HG03108 (cell line): Measurements from ENCODE around the gene MAB21L4.

Source experiments
- ATAC-seq: cut with Tn5 transposase; IDR thresholded peaks from one replicate; pipeline ENCODE4 v1.9.1; 2021; ENCODE audit warnings: moderate library complexity; ENCODE audit not compliant: unreplicated experiment

MAB21L4 gene

DNA sequence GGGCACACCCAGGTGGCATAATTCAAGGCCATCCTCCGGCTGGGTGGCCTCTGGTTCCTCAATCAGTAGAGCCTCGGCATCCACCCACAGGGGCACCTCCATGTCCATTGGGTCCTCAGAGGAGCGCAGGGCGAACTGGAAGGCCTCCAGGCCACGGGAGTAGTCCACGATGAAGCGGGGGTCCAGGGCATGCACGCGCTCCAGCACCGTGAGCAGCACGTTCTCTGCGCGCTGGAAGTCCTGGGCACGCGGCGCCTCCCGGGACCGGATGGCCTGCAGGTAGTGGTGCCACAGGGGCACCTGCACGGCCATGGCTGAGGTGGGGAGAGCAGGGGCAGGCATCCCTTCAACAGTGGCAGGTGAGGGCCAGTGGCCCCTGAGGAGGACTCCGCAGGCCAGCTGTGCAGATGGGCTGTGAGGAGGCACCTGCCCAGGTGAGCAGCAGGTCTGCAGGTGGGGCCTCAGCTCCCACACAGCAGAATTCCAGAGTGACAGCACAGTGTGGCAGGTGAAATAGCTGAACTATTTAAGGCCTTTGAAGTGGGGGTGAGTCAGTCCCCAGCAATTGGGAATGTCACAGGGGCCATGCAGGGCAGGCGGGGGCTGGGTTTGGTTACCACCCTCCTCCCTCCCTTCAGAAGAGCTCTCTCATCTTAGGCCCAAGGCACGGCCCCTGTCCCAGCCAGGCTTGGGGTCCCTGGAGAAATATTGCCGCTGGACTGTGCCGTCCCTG lies at the start of gene MAB21L4:
Gene MAB21L4, minus strand, starts transcription at position 501 of the 733 bp plus-strand sequence. Its CDS starts 159 bp downstream, at position 342.
- ATAC-seq, result no peak

DNA sequence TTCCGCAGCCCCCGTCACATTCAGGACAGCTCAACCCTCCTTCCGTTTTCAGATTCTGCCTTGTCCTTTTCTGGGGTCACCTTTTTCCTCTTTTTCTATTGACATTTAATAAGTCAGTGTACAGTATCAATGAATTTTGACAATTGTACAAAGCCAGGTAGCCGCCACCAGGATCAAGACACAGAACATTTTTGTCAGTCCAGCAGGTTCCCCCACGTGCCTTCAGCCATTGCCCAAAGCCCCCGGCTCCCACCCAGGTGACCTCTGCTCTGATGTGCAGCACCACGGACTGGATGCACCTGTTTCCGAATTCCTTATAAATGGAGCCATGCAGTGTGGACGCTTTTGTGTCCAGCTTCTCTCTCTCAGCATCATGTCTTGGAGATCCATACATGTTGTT lies 40.1 kb upstream of the MAB21L4 start:
- no peak for ATAC-seq

DNA sequence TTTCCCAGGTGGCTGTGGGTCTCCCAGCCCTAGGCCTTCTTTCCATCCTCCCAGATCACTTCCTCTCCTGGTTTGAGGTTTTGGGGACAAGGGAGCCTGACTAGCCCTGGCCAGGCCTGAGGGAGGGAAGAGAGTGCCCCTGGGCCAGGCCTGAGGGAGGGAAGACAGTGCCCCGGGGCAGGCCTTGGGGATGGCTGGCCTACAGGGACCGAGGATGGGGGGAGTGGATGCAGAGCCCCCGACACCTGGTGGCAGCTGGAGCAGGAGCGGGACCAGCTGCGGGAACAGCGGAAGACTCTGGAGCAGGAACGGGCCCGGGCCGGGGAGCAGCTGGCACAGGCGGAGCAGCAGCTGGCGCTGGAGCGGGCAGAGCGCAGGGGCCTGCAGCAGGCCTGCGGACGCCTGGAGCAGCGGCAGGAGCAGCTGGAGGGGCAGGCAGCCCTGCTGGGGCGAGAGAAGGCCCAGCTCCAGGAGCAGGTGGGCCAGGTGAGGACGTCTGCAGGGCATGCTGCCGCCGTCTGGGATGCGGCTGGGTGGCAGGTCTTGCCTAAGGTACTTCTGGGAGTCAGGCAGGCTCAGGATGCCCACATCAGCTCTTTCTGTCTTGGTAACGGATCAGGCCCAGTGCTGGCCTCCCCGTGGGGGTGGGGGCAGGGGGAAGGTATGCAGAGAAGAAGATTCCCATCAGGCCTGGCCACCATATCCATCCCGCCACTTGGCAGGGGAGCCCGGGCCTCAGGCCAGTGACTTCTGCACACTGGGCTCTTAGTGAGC lies 39.3 kb upstream of the MAB21L4 start:
- ATAC-seq, result no peak

DNA sequence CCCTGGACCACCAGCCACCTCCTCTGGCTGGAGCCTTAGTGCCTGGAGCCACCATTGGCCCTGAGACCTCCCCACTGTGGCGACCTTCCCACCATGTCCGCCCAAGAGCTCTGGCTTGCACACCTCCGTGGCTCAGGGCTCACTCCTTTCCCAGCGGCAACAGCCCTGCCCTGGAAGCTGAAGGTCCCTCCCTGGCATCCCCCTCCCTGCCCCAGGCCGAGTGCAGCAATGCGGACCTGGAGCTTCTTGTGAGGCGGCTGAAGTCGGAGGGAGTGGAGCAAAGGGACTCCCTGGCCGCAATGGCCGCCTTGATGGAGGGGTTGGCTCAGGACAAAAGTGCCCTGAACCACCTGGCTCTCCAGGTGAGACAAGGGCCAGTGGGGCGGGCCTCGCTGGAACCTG lies 38.7 kb upstream of the MAB21L4 start:
- no peak for ATAC-seq

DNA sequence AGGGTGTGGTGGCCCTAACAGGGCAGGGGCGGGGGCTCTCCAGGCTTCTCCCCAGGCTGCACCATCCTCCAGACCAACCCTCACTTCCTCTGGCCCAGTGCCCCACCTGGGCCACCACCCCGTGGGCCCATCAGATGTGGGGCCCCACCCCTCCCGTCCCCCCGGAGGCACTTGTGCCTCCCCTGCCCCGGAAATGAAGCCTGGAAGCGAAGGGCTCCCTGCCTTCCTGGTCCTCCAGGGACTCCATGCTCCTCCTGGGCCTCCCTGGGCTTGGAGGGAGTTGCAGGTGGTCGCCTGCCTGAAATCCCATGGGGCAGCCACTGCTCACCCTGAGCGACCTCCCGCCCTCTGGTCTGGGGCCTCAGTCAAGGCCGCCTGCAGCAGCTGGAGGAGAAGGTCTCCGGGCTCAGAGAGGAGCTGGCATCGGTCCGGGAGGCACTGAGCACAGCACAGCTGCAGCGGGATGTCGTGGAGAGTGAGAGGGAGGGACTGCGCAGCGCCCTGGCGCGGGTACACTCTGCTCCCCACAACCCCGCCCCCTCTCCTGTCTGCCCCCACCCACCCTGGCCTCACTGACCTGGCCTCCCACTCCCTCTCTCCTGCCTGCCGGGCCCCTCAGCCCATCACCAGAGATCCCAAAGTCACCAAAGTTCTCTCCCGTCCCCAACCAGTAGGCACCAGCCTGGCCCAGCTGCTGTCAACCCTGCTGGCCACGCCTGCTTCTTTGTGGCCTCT lies 38.2 kb upstream of the MAB21L4 start:
- no peak for ATAC-seq

DNA sequence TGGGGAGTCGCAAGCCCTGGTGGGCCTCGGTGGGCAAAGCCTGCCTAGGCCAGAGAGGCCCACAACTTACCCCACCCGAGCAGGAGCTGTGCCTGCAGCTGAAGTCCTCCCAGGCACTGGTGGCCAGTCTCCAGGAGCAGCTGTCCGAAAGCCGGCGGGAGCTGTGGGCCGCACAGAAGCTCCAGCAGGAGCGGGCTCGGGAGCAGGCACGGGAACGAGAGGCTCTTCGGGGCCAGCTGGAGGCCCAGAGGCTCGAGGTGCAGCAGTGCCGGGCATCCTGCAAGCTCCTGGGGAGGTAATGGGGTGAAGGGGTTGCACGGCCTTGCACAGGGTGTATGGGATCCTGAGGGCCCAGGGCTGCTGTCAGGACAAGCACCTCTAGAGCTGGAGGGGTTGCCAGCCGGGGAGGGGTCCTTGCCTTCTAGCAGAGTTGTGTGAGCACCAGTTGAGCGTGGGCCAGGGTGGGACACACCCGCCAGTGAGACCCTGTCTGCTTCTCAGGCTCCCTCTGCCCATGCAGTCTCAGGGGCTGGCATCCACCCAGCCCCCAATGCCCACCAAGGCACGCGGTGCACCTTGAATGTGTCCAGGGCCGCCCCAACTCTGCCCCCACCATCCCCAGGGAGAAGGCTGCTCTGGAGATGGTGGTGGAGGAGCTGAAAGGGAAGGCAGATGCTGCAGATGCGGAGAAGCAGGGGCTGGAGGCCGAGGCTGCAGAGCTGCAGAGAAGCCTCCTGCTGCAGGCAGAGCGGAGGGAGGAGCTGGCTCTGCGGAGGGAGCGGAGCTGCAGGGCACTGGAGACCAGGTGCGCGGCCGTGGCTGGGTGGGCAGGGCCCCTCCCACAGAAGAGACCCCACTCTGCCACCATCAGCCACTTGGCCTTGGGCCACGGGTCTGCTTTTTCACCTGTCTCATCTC lies 37.4 kb upstream of the MAB21L4 start:
- ATAC-seq, result no peak

DNA sequence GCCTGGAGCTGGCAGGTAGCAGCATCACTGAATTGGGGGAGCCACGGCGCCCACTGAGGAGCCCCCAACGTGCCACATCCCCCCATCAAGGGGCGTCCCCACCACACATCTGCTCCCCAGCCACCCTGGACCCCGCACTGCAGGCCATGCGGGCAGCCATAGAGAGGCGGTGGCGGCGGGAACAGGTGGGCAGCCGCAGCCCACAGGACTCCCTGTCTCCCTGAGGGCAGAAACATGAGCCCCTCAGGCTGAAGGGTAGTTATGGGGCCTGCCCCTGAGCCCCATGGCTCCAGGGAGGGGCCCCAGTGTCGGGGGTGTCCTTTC lies 36.7 kb upstream of the MAB21L4 start:
- ATAC-seq, result no peak

DNA sequence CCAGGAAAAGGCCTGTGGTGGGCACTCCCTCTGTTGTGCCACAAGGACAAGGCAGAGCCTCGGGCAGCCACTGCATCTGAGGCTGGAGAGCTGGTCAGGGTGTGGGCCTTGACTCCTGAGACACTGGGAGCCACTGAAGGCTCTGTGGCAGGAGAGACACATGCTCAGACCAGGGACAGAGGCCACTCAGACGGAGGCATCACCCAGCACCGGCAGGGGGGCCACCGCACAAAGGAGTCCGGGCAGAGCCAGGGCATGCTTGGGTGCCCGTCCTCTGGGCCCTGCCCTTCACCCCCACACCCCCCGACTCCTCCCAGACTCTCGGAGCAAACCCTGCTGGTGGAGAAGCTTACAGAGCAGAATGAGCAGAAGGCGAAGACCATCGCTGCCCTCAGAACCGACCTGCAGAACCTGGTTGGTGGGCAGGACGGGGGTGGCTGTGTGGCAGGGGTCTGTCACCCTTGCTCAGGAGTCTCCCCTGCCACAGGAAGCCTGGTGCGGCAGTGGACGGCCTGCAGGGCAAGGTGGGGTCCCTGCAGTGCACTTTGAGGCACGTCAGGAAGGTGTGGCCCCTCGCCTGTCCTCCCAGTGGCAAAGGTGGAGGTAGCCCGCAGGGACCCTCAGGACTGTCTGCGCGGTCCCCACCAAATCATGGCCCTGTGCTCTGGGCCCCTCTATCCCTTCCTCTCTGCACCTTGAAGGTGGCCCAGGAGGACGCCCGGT lies 36.2 kb upstream of the MAB21L4 start:
- ATAC-seq, result no peak

DNA sequence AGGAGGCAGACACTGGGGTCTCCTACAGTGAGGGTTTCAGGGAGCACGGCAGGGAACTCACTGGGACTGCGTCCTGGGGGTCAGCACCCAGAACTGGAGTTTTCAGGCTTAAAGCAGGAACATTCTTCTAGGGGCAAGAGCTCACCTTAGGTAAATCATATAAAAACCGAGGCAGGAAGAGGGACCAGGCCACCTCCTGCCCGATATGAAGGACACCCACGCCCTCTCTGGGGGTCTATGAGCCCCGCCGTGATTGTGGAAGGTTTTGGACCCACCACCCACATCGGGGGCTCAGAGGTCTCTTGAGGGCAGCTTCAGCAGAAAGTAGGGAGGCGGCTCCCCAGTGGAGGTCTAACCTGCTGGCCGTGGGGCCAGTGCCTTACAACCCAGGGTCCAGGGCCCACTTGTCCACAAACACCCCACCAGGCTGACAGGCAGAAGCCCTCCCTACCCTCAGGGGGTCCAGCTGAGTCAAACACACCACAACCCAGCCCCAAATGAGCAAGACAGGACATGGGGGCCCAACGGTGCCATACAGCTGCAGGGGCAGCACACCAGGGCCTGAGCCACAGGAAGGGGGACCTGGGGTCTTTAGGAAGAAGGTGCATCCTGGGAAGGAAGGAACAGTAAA lies 35.5 kb upstream of the MAB21L4 start:
- ATAC-seq, result no peak

DNA sequence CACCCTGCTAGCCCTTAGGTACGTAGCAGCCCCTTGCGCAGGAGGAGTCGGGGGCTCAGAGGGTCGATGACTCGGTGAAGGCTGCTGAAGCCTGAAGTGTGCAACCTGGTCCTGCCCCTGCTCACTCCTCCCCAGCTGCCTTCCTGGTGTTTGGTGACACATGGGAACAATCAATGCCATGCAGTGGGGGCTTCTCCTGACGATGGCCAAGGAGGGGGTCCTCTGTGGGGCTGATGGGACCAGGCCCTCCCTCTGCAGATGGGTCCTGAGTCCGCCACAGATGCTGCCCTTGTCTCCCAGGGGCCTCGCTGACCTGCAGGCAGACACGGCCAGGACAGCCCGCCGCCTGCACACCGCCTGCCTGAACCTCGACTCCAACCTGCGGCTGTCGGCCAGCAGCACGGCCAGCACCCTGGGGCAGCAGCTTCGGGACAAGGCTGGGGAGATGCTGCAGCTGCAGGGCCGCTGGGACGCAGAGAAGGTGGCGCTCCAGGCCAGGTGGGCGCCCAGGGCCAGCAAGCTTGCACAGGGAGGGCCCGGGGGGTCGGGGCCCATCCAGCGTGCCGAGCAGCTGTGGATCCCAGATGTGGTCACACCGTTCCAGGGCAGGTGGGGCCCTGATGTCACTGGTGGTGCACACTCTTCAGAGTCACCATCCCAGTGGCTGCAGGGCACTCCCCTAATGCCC lies 34.8 kb upstream of the MAB21L4 start:
- ATAC-seq, result no peak

DNA sequence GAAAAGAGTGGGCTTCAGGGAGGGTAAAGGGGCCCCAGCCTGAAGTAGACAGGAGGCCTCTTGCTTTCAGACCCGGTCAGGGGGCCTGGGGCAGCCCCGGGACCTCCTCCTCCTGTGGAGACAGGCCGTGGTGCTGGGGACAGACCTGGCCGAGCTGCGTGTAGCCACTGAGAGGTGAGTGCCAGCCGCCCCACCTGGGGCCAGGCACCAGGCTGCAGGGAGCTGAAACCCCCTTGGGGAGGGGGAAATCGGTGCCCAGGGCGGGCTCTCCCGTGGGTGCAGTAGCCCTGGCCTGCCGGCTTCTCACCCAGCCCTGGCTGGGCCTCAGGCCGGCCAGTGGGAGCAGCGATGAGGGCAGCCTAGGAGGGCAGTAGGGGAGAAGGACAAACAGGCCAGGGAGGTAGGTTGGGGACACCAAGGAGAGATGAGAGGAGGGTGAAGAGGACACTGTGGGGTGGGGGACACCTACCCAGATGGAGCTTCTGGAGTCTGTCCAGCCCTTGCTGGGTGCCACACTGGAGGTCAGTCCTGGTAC lies 34.2 kb upstream of the MAB21L4 start:
- ATAC-seq, result no peak

DNA sequence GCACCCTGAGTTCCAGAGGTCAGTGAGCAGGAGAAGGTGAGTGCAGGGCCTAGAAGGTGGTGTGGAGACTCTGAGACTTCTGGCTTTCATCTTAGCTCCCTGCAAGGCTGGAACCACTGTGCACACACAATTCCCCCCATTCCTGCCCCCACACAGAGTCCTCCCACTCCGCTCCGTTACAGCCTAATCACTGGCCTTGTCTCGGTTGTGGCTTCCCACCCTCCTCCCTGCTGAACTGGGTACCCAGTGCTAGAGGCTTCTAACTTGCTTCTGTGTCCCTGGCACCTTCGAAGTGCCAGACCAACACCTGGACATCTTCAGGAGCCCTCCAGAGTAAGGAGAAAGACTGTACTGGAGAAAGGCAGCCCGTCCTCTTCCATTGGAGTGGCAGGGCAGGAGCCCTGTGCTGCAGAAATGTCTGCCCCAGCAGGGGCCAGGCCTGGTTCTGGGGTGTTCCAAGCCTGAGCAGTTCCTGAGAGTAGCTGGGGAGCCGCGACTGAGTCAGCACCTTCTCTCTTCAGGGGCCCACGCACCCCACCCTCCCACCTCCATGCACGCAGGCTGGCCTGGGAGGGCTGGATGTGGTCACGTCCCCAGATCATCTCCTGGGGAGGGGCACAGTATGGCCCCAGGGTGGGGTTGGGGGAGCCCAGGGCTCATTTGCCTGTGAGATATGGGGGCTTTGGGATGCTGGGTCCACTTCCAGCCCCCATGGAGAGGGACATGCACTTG lies 33.6 kb upstream of the MAB21L4 start:
- no peak for ATAC-seq

DNA sequence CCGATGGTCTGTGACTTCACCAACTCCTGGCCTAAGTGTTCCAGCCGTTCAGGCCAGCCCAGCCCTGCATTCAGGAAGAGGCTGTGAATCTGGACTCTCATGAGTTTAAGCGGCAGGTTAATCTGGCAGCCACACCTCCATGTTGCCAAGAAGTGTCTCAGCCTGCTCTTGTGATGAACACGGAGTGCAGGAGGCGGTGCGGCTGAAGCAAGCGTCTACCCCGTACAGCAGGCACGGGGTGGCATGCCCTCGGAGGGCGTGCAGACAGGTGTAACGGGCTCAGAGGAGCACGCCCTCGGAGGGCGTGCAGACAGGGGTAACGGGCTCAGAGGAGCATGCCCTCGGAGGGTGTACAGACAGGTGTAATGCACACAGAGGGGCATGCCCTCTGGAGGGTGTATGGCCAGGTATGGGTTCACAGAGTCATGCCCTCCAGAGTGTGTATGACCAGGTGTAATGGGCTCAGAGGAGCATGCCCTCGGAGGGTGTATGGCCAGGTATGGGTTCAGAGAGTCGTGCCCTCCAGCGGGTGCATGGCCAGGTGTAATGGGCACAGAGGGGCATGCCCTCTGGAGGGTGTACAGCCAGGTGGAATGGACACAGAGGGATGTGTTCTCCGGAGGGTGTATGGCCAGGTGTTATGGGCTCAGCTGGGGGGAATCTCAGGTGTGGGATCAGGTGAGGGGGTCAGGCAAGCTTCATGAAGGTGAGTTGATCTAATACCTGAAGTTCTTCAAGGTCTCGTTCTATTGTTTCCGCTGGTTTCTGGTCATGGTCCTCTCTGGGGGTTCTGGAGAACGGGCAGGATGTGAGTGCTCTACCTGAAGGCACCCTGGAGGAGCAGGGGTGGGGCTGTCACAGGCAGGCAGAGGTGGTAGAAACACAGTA lies 32.8 kb upstream of the MAB21L4 start:
- no peak for ATAC-seq

DNA sequence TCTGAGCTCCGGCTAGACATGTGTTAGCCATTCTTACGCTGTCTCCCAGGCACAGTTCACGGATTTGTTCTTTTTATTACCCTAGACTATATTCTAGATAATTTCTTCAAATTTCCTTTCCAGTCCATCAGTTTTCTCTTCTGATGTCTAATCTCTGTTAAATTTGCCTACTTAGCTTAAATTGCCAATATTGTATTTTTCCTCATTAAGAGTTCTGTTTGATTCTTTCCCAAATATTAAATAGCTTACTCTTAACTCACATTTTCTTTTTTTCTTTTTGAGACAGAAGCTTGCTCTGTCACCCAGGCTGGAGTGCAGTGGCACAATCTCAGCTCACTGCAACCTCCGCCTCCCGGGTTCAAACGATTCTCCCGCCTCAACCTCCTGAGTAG lies 31.4 kb upstream of the MAB21L4 start:
- ATAC-seq, result no peak

DNA sequence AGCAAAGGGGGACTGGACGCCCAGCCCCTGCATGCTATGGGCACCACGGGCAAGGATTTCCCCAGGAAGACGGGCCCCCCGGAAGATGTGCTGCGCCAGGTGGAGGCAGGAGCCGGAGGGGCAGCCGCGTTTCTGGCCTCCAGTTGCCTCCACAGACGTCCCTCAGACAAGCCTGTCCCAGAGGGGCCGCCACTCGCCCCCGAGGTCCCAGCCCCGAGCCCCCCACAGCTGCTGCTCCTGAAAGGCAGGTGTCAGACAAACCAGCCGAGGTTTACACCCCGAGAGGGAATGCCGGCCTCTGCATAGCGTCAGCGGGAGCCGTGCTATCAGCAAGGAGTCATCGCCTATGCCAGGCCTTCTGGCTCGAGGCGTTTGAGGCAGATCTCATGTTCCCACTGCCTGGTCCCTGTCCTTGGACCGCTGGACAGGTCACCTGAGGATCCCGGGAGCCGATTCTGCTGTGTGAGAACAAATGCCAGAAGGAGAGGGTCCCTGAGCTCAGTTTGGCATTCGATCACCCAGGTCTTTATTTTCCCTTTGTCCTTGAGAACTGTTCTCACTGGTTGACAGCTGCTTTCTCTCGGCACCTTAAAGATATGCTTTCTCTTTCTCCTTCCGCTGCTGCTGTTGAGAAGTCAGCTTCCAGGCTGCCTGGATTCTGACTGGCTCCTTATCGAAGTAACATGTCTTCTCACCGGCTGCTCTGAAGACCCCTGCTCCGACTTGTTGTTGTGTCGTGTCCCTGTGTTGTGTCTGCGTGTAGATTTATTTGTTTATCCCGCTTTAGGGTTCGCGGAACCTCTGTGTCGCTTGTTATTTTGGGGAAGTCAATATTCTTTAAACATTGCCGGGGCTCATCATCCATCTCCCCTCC lies 30.8 kb upstream of the MAB21L4 start:
- no peak for ATAC-seq
